Epithelial cell of proximal tubule (primary cell): ENCODE data around the gene RPS6KB2. TPM values are rescaled to one million over a fixed set of nuclear protein-coding genes. Genes with fewer than 3 reads are reported as not detected.

Source experiments
- DNase-seq: peaks from one replicate; pipeline ENCODE4 v3.0.0-alpha.2; 2011; ENCODE audit warnings: low read depth
- H3K4me3 ChIP-seq: 2 replicates; pipeline ENCODE4 v1.5.1; 2011; ENCODE audit warnings: low read depth, mild to moderate bottlenecking, low read length
- total RNA-seq: library from RNA; depleted of rRNA; stranded (reverse); fragments of >200 nt; gene quantifications from 2 replicates; pipeline ENCODE4 v1.2.3, GENCODE V29; 2015
- TF ChIP-seq, protein P1 (sequence below): conservative IDR thresholded peaks from 2 replicates; pipeline ENCODE4 v1.5.1; 2012; ENCODE audit warnings: low read depth, mild to moderate bottlenecking, low read length

The RPS6KB2 gene
- total RNA-seq, 1 donor from 2014 or later = 64.1 TPM

GRCh38 chr11:67452141-67452952 is 24.1 kb downstream of the RPS6KB2 start, which contains the start of gene GPR152:
GPR152 (minus strand) TSS chr11:67452729; CDS start chr11:67452724, 5 bp downstream.
- TF ChIP-seq, protein P1, sequence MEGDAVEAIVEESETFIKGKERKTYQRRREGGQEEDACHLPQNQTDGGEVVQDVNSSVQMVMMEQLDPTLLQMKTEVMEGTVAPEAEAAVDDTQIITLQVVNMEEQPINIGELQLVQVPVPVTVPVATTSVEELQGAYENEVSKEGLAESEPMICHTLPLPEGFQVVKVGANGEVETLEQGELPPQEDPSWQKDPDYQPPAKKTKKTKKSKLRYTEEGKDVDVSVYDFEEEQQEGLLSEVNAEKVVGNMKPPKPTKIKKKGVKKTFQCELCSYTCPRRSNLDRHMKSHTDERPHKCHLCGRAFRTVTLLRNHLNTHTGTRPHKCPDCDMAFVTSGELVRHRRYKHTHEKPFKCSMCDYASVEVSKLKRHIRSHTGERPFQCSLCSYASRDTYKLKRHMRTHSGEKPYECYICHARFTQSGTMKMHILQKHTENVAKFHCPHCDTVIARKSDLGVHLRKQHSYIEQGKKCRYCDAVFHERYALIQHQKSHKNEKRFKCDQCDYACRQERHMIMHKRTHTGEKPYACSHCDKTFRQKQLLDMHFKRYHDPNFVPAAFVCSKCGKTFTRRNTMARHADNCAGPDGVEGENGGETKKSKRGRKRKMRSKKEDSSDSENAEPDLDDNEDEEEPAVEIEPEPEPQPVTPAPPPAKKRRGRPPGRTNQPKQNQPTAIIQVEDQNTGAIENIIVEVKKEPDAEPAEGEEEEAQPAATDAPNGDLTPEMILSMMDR = no peak
- H3K4me3 ChIP-seq = no peak within 1 kb of the TSS
- DNase-seq = no peak

- TF ChIP-seq, protein P1 = no peak
- DNase-seq = no peak
- no peak overlapping the region for H3K4me3 ChIP-seq
These were observed 25.8 kb downstream of the RPS6KB2 start for GRCh38 chr11:67453816-67454732.

- TF ChIP-seq, protein P1 = no peak
- no peak for DNase-seq
- H3K4me3 ChIP-seq = no peak within 1 kb of the TSS
These were observed 26.8 kb downstream of the RPS6KB2 start, which contains the start of gene CABP4 for GRCh38 chr11:67455054-67455453. CABP4 (plus strand) TSS chr11:67455354; CDS start chr11:67455424, 70 bp downstream.

GRCh38 chr11:67456068-67456705 is 27.9 kb downstream of the RPS6KB2 start:
- H3K4me3 ChIP-seq = no peak overlapping the region
- DNase-seq = no peak
- TF ChIP-seq, protein P1 = no peak

DNA sequence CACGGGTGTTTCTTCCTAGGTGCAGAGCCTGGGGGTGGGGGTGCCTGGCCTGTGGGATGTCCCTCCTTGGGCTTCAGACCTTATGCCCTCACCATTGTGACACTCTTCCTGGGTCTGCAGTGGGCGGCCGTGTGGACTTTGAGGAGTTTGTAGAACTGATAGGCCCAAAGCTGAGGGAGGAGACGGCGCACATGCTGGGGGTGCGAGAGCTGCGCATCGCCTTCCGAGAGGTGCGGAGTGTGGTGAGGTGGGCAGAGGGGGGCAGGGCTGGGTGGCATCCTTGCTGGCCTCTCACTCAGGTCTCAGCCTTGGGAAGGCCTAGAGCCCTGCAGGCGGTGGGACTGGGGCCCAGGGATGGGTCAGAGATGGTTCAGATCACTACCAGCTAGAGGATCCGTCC is 29.2 kb downstream of the RPS6KB2 start:
- DNase-seq = no peak
- no peak overlapping the region for H3K4me3 ChIP-seq
- TF ChIP-seq, protein P1 = no peak

DNA sequence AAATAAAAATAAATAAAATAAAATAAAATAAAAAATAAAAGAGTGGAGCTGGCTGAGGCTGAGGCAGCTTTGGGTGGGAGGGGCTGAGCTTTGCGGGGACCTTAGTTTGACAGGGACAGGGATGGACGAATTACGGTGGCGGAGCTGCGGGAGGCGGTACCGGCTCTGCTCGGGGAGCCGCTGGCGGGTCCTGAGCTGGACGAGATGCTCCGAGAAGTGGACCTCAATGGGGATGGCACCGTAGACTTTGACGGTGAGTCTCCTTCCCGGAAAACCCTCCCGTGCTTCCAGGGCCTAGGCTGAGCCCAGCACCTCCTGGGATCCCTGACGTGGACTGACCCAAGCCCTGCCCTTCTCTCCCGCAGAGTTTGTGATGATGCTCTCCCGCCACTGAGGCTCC is 30.0 kb downstream of the RPS6KB2 start:
- no peak for DNase-seq
- no peak overlapping the region for H3K4me3 ChIP-seq
- TF ChIP-seq, protein P1 = no peak
